GM23338 (cell line): Measurements from ENCODE around the gene TWIST2. TPM values are rescaled to one million over a fixed set of nuclear protein-coding genes. Genes with fewer than 3 reads are reported as not detected.

Source experiments
- ATAC-seq: fragments of 200-7000 bp; cut with Tn5 transposase; 3 replicates; pipeline ENCODE4 v1.9.1; 2020
- DNase-seq: peaks from one replicate; pipeline ENCODE4 v3.0.0-alpha.2; 2015; ENCODE audit warnings: low spot score
- H2AFZ ChIP-seq: fragments of 200-600 bp; sonication (generic); 2 replicates; pipeline ENCODE4 v1.8.0; 2016; ENCODE audit warnings: antibody characterized with exemption, mild to moderate bottlenecking, moderate library complexity
- H3F3A ChIP-seq: fragments of 200-600 bp; sonication (generic); replicated peaks from 2 replicates; pipeline ENCODE4 v1.8.0; 2017; ENCODE audit warnings: antibody characterized with exemption, mixed run types, low read depth
- H3K27ac ChIP-seq: fragments of 200-600 bp; sonication (generic); 2 replicates; pipeline ENCODE4 v1.6.1; 2016; ENCODE audit warnings: low read depth
- H3K27me3 ChIP-seq: fragments of 200-600 bp; sonication (generic); 2 replicates; pipeline ENCODE4 v1.8.0; 2016; ENCODE audit warnings: mild to moderate bottlenecking, mixed run types, moderate library complexity; ENCODE audit not compliant: insufficient read depth
- H3K36me3 ChIP-seq: fragments of 200-600 bp; sonication (generic); 2 replicates; pipeline ENCODE4 v1.8.0; 2016; ENCODE audit warnings: mild to moderate bottlenecking; ENCODE audit not compliant: insufficient read depth
- H3K4me1 ChIP-seq: fragments of 200-600 bp; sonication (generic); 2 replicates; pipeline ENCODE4 v1.8.0; 2016; ENCODE audit warnings: mild to moderate bottlenecking, moderate library complexity; ENCODE audit not compliant: insufficient read depth
- H3K4me2 ChIP-seq: fragments of 200-600 bp; sonication (generic); 2 replicates; pipeline ENCODE4 v1.7.1; 2017; ENCODE audit warnings: mixed run types
- H3K4me3 ChIP-seq: fragments of 200-600 bp; sonication (generic); 2 replicates; pipeline ENCODE4 v1.6.1; 2016; ENCODE audit warnings: mixed run types
- H3K79me2 ChIP-seq: fragments of 200-600 bp; sonication (generic); replicated peaks from 2 replicates; pipeline ENCODE4 v1.8.0; 2017; ENCODE audit warnings: mild to moderate bottlenecking; ENCODE audit not compliant: insufficient read depth
- H3K9me2 ChIP-seq: fragments of 200-600 bp; sonication (generic); 2 replicates; pipeline ENCODE4 v1.8.0; 2017; ENCODE audit not compliant: insufficient read depth
- H4K20me1 ChIP-seq: fragments of 200-600 bp; sonication (generic); replicated peaks from 2 replicates; pipeline ENCODE4 v1.8.0; 2017; ENCODE audit warnings: mild to moderate bottlenecking; ENCODE audit not compliant: insufficient read depth
- H3K27ac Mint-ChIP-seq: 2 replicates; pipeline ENCODE4 v1.8.0; 2020; ENCODE audit warnings: inconsistent platforms, mild to moderate bottlenecking, moderate library complexity, mixed read lengths
- H3K27me3 Mint-ChIP-seq: 3 replicates; pipeline ENCODE4 v1.8.0; 2022; ENCODE audit warnings: low read depth, mild to moderate bottlenecking, moderate library complexity, mixed read lengths, inconsistent platforms; ENCODE audit not compliant: insufficient read depth, poor library complexity
- H3K36me3 Mint-ChIP-seq: 3 replicates; pipeline ENCODE4 v1.8.0; 2021; ENCODE audit warnings: low read depth, mild to moderate bottlenecking, inconsistent platforms, moderate library complexity, mixed read lengths
- H3K4me1 Mint-ChIP-seq: 3 replicates; pipeline ENCODE4 v1.8.0; 2020; ENCODE audit warnings: mild to moderate bottlenecking, inconsistent platforms, mixed read lengths
- H3K4me3 Mint-ChIP-seq: 3 replicates; pipeline ENCODE4 v1.8.0; 2021; ENCODE audit warnings: moderate library complexity, mild to moderate bottlenecking, inconsistent platforms, mixed read lengths
- H3K9me3 Mint-ChIP-seq: 3 replicates; pipeline ENCODE4 v1.8.0; 2020; ENCODE audit warnings: moderate library complexity, mild to moderate bottlenecking, inconsistent platforms, mixed read lengths
- CREB1 ChIP-seq: fragments of 250-450 bp; sonication (Bioruptor Pico); IDR thresholded peaks from 2 replicates; pipeline ENCODE4 v1.5.0; 2020; ENCODE audit warnings: low read depth, mild to moderate bottlenecking, moderate library complexity
- NANOG ChIP-seq: IDR thresholded peaks from 2 replicates; pipeline ENCODE4 v1.6.1; 2016; ENCODE audit warnings: antibody characterized with exemption, borderline replicate concordance
- ZNF114 ChIP-seq: fragments of 250-450 bp; sonication (Bioruptor Pico); IDR thresholded peaks from 2 replicates; pipeline ENCODE4 v1.5.0; 2020; ENCODE audit warnings: mild to moderate bottlenecking, moderate library complexity
- ZNF331 ChIP-seq: fragments of 250-450 bp; sonication (Bioruptor Pico); IDR thresholded peaks from 2 replicates; pipeline ENCODE4 v1.5.0; 2020; ENCODE audit warnings: low read depth, mild to moderate bottlenecking, moderate library complexity
- polyA plus RNA-seq: library from polyadenylated mRNA; unstranded; fragments of >200 nt; fragmentation: Nextera tagmentation; extraction: Ambion mirVana; gene quantifications from 2 replicates; pipeline ENCODE4 v1.2.1, GENCODE V29; 2016
- total RNA-seq: library from RNA; depleted of rRNA; stranded (reverse); fragments of >200 nt; shearing (Covaris generic); gene quantifications from 2 replicates; pipeline ENCODE4 v1.2.3, GENCODE V29; 2014
- TF ChIP-seq, protein P1 (sequence below): fragments of 250-450 bp; sonication (Bioruptor Pico); IDR thresholded peaks from 2 replicates; pipeline ENCODE4 v1.5.0; 2020; ENCODE audit warnings: mild to moderate bottlenecking, moderate library complexity
- TF ChIP-seq, protein P2 (sequence below): IDR thresholded peaks from one replicate; pipeline ENCODE4 v1.6.1; 2018; ENCODE audit warnings: antibody characterized with exemption; ENCODE audit not compliant: unreplicated experiment
- TF ChIP-seq, protein P3 (sequence below), 2 experiments: fragments of 200-600 bp in 1 of 2; sonication (generic) in 1 of 2; conservative IDR thresholded peaks; 2 replicates each; pipeline versions ENCODE4 v1.5.1 to v1.6.1; 2016 to 2017; ENCODE audit warnings: antibody characterized with exemption in 2 of 2, low read depth in 2 of 2, mild to moderate bottlenecking in 2 of 2, moderate library complexity in 1 of 2

TWIST2 gene
- total and polyA plus RNA-seq, 2 experiments from 2014 or later, result 7.0 to 12.5 TPM

DNA sequence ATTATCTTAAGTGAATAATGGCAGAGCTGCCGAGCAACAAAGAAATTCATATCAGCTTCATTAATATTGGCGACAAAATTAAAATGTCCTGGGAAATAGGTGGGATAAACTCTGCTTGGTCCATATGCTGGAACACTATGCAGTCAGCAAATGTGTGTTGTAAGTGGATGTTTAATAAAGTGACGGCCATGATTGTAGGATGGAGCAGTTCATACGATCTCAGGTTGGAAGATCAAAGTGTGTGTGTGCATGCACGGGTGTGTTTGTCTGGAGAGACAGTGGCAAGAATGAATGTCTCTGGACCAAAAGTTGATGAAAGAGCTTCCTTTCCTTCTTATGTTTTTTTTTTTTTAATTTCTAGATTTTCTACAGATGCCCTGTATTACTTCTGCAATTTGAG lies 14.8 kb downstream of the TWIST2 start:
- no peak overlapping the region for H3K27ac ChIP-seq
- no peak overlapping the region for H3K4me3 Mint-ChIP-seq

DNA sequence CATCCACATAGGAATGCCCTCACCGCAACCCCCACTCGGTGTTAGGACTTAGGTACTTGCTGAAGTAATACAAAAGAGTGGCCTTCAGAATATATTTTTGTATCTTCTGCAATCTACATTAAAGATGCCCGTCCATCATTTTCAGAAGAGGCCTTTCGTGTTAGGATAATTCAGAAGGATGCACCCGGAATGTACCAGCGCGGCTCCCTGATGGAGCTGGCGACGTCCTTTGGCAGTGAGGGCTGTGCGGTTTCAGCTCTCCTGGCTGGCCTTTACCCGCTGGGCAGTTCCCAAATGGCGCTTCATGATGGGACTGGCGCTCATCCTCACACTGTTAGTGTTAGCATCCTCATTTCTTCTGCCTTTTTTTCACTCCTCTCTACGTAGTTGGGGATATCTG lies 15.3 kb downstream of the TWIST2 start:
- Histone ChIP-seq H3F3A (no peaks in the 10 kb centered on the region), H3K9me2 (no peaks in the 10 kb centered on the region), H3K4me2 (no peak overlapping the region), H3K4me3 (no peak overlapping the region), H4K20me1 (no peaks in the 10 kb centered on the region; the same call in none of the 2 replicates), H3K79me2 (no peaks in the 10 kb centered on the region; the same call in 1 of the 2 replicates), H3K27ac (no peak overlapping the region), H3K4me1 (peaks cover 8% of the 10 kb centered on the region; the same call in 1 of the 2 replicates), H3K36me3 (no peaks in the 10 kb centered on the region), H3K27me3 (no peaks in the 10 kb centered on the region), H2AFZ (no peak overlapping the region)
- Mint-ChIP-seq H3K27me3 (peaks cover 2% of the 10 kb centered on the region), H3K27ac (no peak overlapping the region), H3K9me3 (no peaks in the 10 kb centered on the region), H3K36me3 (no peaks in the 10 kb centered on the region), H3K4me1 (peaks cover 17% of the 10 kb centered on the region), H3K4me3 (no peak overlapping the region)
- no peak for DNase-seq
- ATAC-seq, result no peak
- TF ChIP-seq ZNF114 (CRISPR knock-in tag) (no peak), ZNF331 (CRISPR knock-in tag) (no peak), CREB1 (CRISPR knock-in tag) (no peak)
- TF ChIP-seq, protein P1, sequence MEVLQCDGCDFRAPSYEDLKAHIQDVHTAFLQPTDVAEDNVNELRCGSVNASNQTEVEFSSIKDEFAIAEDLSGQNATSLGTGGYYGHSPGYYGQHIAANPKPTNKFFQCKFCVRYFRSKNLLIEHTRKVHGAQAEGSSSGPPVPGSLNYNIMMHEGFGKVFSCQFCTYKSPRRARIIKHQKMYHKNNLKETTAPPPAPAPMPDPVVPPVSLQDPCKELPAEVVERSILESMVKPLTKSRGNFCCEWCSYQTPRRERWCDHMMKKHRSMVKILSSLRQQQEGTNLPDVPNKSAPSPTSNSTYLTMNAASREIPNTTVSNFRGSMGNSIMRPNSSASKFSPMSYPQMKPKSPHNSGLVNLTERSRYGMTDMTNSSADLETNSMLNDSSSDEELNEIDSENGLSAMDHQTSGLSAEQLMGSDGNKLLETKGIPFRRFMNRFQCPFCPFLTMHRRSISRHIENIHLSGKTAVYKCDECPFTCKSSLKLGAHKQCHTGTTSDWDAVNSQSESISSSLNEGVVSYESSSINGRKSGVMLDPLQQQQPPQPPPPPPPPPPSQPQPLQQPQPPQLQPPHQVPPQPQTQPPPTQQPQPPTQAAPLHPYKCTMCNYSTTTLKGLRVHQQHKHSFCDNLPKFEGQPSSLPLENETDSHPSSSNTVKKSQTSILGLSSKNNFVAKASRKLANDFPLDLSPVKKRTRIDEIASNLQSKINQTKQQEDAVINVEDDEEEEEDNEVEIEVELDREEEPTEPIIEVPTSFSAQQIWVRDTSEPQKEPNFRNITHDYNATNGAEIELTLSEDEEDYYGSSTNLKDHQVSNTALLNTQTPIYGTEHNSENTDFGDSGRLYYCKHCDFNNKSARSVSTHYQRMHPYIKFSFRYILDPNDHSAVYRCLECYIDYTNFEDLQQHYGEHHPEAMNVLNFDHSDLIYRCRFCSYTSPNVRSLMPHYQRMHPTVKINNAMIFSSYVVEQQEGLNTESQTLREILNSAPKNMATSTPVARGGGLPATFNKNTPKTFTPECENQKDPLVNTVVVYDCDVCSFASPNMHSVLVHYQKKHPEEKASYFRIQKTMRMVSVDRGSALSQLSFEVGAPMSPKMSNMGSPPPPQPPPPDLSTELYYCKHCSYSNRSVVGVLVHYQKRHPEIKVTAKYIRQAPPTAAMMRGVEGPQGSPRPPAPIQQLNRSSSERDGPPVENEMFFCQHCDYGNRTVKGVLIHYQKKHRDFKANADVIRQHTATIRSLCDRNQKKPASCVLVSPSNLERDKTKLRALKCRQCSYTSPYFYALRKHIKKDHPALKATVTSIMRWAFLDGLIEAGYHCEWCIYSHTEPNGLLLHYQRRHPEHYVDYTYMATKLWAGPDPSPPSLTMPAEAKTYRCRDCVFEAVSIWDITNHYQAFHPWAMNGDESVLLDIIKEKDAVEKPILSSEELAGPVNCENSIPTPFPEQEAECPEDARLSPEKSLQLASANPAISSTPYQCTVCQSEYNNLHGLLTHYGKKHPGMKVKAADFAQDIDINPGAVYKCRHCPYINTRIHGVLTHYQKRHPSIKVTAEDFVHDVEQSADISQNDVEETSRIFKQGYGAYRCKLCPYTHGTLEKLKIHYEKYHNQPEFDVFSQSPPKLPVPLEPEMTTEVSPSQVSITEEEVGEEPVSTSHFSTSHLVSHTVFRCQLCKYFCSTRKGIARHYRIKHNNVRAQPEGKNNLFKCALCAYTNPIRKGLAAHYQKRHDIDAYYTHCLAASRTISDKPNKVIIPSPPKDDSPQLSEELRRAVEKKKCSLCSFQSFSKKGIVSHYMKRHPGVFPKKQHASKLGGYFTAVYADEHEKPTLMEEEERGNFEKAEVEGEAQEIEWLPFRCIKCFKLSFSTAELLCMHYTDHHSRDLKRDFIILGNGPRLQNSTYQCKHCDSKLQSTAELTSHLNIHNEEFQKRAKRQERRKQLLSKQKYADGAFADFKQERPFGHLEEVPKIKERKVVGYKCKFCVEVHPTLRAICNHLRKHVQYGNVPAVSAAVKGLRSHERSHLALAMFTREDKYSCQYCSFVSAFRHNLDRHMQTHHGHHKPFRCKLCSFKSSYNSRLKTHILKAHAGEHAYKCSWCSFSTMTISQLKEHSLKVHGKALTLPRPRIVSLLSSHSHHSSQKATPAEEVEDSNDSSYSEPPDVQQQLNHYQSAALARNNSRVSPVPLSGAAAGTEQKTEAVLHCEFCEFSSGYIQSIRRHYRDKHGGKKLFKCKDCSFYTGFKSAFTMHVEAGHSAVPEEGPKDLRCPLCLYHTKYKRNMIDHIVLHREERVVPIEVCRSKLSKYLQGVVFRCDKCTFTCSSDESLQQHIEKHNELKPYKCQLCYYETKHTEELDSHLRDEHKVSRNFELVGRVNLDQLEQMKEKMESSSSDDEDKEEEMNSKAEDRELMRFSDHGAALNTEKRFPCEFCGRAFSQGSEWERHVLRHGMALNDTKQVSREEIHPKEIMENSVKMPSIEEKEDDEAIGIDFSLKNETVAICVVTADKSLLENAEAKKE (CRISPR knock-in tag), result no peak

More for the DNA sequence above, 14.8 kb downstream of the TWIST2 start:
- Histone ChIP-seq H2AFZ (no peak overlapping the region), H4K20me1 (no peaks in the 10 kb centered on the region; the same call in none of the 2 replicates), H3K79me2 (no peaks in the 10 kb centered on the region; the same call in 1 of the 2 replicates), H3K4me1 (peaks cover 8% of the 10 kb centered on the region; the same call in 1 of the 2 replicates), H3K9me2 (no peaks in the 10 kb centered on the region), H3K4me2 (no peak overlapping the region), H3F3A (no peaks in the 10 kb centered on the region), H3K36me3 (no peaks in the 10 kb centered on the region), H3K4me3 (no peak overlapping the region), H3K27me3 (no peaks in the 10 kb centered on the region)
- Mint-ChIP-seq H3K27me3 (peaks cover 2% of the 10 kb centered on the region), H3K4me1 (peaks cover 16% of the 10 kb centered on the region), H3K27ac (no peak overlapping the region), H3K9me3 (no peaks in the 10 kb centered on the region), H3K36me3 (no peaks in the 10 kb centered on the region)
- no peak for TF ChIP-seq ZNF331 (CRISPR knock-in tag)
- TF ChIP-seq ZNF114 (CRISPR knock-in tag), result no peak
- TF ChIP-seq, protein P2, sequence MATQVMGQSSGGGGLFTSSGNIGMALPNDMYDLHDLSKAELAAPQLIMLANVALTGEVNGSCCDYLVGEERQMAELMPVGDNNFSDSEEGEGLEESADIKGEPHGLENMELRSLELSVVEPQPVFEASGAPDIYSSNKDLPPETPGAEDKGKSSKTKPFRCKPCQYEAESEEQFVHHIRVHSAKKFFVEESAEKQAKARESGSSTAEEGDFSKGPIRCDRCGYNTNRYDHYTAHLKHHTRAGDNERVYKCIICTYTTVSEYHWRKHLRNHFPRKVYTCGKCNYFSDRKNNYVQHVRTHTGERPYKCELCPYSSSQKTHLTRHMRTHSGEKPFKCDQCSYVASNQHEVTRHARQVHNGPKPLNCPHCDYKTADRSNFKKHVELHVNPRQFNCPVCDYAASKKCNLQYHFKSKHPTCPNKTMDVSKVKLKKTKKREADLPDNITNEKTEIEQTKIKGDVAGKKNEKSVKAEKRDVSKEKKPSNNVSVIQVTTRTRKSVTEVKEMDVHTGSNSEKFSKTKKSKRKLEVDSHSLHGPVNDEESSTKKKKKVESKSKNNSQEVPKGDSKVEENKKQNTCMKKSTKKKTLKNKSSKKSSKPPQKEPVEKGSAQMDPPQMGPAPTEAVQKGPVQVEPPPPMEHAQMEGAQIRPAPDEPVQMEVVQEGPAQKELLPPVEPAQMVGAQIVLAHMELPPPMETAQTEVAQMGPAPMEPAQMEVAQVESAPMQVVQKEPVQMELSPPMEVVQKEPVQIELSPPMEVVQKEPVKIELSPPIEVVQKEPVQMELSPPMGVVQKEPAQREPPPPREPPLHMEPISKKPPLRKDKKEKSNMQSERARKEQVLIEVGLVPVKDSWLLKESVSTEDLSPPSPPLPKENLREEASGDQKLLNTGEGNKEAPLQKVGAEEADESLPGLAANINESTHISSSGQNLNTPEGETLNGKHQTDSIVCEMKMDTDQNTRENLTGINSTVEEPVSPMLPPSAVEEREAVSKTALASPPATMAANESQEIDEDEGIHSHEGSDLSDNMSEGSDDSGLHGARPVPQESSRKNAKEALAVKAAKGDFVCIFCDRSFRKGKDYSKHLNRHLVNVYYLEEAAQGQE, result no peak
- TF ChIP-seq, protein P3, sequence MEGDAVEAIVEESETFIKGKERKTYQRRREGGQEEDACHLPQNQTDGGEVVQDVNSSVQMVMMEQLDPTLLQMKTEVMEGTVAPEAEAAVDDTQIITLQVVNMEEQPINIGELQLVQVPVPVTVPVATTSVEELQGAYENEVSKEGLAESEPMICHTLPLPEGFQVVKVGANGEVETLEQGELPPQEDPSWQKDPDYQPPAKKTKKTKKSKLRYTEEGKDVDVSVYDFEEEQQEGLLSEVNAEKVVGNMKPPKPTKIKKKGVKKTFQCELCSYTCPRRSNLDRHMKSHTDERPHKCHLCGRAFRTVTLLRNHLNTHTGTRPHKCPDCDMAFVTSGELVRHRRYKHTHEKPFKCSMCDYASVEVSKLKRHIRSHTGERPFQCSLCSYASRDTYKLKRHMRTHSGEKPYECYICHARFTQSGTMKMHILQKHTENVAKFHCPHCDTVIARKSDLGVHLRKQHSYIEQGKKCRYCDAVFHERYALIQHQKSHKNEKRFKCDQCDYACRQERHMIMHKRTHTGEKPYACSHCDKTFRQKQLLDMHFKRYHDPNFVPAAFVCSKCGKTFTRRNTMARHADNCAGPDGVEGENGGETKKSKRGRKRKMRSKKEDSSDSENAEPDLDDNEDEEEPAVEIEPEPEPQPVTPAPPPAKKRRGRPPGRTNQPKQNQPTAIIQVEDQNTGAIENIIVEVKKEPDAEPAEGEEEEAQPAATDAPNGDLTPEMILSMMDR (conservative IDR thresholded peaks at IDR 0.05; ENCODE audit: low read depth in 2 of 2), result no peak
- TF ChIP-seq NANOG, result no peak
- DNase-seq, result no peak
- ATAC-seq, result no peak
